ENCODE data around the gene SERPINF2.

GRCh38 chr17:1769822-1770477 lies 27.3 kb downstream of the SERPINF2 start:
- TF ChIP-seq POLR2AphosphoS5 (IDR thresholded peaks at IDR 0.05; ENCODE audit: borderline replicate concordance, low read depth, low read length) (no peak), EZH2 (IDR thresholded peaks at IDR 0.05) (no peak), FOXP2 (optimal IDR thresholded peaks at IDR 0.05; ENCODE audit: control extremely low read depth, extremely low read length, insufficient read depth) (no peak)
